Activated CD8-positive, alpha-beta memory T cell treated with anti-CD3 and anti-CD28 coated beads, Interleukin-2, amount 50 U/mL, for 1 hour (primary cell): ENCODE measurements around the gene TTC13.

ENCODE experiments used
- DNase-seq: peaks from one replicate; pipeline ENCODE4 v3.0.0-alpha.2; 2020; ENCODE audit errors: extremely low read depth

TTC13 gene

DNA sequence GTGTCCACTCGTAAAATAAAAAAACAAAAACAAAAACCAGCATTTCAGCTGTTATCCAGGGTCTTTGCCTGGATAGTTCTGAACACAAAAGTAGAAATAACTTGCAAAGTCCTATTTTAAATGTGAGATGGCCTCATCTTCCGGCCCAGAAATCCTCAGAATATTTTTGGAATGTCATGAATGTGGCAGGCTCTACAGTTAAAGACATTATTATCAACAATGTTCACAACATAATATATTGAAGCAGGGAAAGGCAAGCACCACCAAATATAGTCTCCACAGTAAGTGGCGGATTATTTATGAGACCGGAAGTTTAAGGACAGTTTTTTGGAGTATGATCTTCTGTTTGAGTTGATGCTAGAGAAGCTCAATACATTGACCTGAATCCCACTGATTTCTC lies 109.2 kb downstream of the TTC13 start:
- DNase-seq: no peak

DNA sequence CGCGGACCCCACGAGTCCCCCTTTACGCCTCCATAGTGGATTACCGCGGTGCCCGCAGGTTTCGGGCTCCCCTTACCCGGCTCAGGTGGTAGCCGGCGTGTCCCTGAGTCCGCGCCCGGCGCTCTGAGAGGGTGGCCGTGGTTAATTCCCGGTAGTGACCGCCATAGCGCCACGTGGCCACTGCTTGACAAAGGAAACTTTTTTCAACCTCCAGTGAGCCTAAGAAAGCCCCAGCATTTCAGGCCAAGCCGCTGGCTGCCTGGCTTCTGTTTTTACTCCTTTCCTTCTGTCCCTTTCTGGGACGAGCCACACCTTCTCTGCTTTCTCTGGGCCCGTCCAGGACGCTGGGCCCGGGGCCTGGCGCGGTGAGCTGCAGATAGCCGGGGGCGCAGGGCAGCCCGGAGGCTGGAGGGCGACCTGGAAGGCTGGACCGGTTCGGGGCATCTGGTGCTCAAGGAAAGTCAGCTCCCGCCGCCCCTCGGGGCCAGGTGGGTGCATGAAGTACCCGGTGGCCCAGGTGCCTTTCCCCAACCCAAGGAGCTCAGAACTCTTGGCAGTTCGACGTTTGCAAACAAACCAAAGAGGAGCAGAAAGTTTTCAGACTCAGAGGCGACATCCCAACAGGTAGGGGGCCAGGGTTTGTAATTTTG lies 109.8 kb downstream of the TTC13 start:
- no peak for DNase-seq

DNA sequence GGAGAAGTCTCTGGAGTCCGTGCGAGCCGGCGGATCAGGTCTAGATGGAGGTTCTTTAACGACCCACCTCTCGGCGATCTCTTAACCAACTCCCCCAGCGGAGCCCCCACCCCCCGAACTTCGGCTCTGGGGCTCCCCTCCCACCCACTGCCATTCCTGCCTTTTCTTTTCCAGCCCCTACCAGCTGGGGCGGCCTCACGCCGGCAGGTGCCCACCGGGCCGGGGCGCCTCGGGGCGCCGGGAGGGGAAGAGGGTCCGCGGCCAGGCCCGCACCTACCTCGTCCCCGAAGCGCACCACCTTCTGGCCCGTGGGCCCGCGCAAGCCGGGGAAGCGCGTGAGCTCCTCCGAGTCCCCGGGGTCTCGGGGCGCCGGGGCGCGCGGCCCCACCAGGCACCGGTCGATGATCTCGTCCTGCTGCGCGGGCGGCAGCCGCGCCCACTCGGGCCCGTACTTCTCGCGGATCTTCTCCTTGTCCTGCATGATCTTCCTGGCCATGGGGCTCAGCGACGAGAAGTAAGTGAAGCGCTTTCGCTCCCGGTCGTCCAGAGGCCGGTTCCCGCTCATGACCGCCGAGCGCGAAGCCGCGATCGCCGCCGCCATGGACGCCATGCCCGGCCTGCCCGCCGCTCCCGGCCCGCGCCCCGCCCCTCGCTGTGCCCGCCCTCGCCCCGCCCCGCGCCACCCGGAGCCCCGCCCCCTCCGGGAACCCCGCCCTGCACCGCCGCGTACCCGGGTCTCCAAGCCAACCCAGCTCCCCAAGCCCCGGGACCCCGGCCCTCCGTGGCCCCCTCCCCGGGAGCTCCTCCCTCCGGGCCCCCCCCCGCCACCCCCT lies 110.5 kb downstream of the TTC13 start, which contains the start of gene C1orf198:
Gene C1orf198, minus strand, starts transcription at position 619 of the 833 bp plus-strand sequence. Its CDS starts 9 bp downstream, at position 610.
- DNase-seq: no peak

DNA sequence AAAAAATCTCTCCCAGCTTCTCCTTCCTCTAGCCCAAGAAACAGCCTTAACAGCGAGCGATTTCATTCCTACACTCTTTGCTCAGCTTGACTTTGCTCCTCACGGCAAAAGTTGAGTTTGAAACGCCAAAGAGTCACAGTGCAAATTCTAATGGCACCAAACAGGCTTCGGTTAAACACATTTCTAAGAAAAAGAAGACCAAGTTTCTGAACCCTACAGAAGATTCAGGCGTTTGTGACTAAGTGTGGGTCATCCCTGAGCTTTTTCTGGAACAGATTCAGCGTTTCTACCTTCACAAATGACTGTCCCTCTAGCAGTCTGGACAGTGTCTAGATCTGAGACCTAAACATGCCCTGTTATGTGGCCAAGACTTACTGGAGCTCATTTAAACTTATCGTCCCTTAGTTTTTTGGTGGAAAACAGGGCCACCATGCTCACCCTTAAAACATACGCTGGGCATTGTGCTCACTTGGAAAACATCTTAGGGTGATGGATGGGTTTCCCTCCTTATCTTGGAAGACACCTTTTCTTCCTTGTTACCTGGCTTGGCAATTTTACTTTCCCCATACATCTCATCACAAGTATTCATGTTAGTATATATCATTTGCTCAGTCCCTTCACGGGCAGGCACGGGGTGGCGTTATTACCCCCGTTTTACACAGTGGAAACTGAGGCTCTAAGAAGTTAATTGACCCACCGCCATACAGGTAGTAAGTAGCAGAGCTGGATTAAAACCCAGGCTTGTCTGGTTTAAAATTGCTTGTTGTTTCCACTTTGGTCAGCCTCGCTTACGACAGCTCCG lies 111.4 kb downstream of the TTC13 start:
- no peak for DNase-seq

DNA sequence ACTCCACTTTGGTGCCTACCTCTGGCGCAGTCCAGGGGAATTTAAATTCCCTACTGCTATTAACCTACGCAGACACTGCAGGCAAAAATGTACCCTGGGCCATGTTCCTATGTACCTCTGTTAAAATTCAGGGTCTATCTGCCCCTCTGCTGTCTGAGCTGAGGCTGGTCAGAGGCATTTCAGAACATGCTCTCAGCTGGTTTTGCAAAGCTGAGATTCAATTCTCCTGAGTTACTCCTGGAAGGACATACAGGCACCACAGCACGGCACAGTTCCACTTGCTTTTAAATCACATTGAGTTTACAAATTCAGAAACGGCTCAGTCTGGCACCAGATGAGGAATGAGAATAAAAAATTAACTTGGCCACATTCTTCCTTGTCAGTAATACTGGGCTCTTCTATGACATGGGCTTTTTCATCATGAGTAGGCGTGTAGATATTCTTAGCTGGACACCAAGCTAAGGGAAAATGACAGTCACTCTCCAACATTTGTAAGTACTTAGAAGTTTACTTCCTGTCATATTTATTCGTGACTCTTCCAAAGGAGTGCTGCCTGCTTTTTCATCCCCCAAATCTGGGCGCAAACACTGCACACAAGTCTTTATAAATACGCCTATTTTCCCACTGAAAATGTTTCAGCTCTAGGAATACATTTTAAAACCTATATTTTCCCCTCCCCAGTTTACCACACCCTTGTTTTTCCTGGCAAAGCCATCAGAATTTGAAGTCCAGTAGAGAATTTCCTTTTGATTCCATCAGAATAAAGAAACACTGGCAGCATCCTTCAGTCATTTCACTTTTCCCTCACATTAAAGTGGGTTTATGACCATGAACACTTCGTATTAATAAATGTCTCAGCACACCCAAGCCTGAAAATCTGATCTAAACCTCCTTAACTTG lies 112.2 kb downstream of the TTC13 start:
- DNase-seq: no peak

DNA sequence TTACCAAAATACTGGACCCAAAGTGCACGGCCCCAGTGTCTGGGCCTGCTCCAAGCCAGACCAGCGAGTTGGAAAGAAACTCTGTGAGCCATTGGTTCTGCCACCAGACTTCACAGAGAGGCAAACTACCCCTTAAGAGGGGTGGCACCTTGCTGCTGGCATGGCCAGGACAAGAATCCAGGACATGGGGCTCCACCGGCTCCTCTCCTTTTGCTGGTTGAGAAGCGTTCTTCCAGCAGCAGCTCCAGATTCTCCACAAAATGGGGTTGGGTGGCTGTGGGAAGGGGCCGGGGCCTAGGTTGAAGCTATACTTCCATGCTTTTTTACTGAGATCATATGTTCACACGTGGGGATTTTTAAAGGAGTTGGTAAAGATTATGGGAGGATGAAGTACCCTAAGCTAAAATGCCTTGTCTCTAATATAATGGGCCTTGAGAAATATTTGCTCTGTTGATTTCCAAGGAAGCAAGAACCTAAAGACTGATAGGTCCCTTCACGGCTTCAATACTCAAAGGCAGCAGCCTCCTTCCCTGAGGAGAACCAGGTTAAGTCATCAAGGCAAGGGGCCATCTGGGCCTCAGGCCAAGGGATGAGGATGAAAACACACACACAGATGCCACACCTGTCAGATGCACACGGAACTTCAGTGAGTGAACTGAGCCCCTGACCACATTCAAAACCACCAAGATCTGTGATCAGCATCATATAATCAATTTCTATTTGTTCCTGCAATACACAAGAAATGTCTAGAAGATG lies 113.4 kb downstream of the TTC13 start:
- no peak for DNase-seq

DNA sequence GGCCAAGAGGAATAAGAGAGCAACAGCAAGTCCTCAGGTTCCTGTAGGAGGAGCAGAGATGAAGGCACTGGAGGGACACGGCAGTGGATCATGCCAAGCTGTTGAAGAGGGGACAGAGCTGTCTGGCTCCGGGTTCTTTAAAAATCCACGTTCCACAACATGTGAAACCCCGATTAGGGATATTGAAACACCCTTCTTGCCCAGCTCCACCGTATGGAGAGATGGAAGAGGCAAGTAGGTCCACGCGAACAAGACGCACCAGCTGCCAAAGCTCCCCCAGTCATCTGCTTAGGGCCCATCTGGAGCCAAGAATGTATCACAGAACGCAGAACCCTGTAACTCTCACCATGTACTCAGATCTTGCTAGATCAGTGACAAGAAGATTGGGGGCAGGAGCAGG lies 114.2 kb downstream of the TTC13 start:
- no peak for DNase-seq

DNA sequence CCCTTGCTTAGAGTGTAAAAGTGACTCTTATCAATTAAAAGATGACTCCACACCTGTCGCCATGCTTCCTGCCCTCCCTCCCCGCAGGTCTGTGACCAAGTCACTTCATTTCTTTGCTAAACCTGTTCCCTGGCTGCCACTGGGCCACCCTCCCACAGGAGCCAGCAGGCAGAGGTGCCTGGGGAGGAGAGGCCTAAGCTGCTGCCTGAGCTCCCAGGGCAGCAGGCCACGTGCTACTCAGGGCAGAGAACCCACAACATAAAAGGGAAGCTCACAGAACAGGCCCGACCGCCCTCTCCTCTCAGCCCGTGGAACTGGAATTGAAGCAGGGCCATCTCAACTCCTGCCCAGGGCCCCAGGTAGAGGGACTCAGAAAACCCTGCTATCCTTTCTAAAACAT lies 115.2 kb downstream of the TTC13 start:
- no peak for DNase-seq

DNA sequence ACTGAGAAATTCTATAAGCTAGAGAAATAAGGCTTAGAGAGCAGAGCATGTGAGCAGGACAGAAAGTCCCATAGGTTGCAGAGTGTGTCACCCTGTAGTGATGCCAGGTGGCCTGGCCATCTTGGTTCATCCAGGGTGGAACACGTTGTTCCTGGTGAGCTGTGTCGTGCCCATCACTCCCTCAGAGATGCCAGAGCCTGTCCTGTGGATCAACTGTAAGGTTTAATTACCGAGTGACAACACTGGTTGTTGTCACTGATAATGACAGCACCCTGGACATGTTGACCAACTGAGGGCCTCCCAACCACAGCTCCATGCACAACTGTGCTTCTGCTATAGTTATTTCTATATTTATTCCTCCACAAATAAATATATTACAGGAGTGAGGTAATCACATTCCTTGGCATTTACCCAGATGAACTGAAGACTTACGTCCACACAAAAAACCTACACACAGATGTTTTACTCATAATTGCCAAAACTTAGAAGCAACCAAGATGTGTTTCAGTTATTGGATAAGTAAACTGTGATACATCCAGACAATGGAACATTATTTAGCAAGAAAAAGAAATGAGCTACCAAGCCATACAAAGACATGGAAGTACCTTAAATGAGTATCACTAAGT lies 116.6 kb downstream of the TTC13 start:
- DNase-seq: no peak

DNA sequence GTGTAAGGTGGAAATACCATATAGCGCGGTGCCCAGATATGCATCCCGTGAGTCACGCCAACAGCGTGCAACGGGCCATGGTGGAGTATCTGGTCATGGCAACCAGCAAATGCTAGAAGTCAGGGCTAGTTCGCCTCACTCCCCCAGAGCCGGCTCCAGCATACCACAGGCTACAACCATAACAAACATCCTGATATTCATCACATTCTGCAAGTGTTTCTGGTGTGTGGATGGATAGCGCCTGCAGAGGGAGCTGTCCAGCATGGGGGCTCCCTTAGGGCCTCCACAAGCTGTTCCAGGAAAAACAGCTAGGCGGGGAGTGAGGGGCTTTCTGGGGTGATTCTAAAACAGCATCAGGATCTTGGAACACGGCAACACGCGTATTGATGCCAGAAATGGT lies 117.2 kb downstream of the TTC13 start:
- no peak for DNase-seq

DNA sequence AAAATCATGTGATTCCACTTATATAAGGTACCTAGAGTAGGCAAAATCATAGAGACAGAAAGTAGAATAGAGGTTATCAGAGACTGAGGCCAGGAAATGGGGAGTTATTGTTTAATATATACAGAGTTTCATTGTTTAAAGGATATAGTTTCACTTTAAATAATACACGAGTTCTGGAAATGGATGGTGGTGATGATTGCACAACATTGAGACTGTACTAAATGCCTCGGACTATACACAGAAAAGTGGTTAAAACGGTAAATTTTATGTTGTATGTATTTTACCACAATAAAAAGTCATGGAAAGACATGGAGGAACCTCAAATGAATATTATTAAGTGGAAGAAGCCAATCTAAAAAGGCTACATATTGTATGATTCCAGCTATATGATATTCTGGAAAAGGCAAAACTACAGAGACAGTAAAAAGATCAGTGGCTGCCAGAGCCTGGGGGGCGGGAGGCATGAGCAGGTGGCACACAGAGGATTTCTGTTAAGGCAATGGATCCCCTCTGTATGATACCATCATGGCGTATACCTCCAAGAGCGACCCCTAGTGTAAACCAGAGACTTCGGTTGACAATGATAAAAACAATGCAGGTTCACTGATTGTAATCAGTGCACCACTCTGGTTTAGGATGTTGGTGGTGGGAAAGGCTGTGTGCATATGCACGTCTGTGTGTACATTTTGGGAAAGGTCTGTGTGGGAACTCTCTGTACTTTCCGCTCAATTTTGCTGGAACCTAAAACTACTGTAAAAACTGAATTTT lies 117.9 kb downstream of the TTC13 start:
- DNase-seq: no peak

DNA sequence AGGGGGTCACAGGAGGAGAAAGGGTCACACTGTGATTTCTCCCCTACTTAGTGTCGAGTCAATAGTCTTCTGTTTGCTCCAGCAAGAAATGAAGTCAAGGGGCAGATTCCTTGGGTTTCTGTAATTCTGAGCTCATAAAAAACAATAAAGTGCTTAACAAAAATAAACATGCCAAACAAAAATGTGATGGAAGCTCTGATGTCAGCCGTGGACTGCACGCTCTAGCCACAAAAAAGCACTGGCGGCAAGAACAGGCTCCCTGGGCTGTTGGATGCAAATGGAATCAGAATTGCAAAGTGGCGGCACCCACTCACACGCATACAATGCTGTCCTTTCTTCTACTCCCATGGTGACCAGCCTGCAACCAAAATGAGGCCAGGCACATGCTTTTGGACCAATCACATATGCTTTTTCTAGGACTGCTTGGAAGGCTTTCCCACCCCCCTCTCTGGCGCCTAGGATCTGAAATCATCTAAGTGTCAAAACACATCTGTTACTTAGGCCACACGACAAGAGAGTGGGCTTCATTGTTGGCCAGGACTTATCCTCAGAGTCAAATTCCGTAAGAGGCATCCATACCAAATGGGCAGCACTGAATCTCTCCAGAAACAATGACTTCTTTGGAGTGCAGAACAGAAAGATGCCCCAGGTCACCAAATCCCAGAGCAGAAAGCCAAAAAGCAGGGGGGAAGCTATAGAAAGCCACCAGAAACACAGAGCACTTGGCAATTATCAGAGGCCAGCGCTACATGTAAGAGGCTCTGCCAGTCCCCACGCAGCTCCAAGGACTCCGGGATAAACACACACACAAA lies 119.5 kb downstream of the TTC13 start:
- DNase-seq: no peak

DNA sequence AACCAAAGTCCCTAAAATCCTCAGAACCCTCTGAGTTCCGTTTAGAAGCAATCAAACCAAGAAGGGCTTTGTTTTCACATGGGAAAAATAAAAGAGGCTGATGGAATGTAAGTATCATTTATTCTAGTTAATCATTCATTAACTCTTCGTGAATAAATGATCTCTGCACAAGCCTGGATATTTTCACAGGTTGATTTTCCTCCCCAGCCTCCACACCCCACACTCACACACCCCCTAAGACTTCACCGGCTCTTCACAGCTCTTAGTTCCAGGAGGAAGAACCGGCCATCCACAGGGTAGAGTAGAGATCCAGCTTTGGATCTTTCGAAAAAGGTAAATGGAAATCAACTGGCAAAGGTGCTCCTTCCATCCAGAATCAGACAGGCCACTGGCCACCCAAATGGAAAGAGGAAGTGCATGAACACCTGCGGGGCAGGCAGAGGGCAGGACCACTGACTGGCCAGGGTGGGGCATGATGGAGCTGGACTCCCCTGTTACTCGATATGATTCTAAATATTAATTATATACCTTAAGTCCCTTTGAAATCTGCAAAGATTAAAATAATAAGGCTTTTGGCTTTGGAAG lies 120.3 kb downstream of the TTC13 start:
- no peak for DNase-seq

DNA sequence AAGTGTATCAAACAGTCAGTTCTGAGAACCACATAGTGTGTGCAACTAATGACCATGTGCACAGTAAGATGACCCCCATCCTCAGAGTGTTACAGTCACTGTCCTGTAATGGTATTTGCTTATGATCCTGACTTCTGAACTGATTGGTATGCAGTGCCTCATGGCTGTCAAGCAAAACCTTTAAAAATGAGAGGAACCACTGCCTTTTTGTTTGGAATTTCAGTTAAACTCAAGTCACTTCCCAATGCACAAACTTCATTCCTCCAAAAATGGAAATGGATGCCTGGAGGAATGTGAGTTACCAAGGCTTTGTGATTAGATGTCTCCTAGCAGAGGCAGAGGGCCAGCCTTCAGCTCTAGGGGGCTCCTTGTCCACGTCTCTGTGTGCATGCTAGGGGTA lies 120.8 kb downstream of the TTC13 start:
- DNase-seq: no peak

DNA sequence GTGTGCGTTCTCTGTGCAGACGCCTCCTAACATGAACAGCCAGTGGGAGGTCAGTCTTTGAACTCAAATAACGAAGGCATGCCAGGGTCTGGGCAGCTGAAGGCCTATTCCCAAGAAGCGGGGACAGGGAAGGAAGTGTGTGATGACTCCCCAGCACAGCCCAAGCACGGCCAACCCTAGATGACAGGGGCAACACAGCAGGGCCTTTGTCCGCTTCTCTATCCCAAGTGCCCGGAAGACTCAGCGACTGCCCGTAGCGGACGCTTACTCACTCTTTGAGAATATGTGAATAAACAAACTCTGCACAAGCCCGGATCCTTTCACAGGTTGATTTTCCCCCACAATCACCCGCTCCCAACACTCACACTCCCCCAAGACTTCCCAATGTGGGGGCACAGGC lies 121.6 kb downstream of the TTC13 start:
- no peak for DNase-seq
